HCEC 1CT (cell line): ENCODE measurements around the gene VSTM1.
A peak's percentile ranks its signal among the peaks of the same experiment; 100 is the strongest.
"Not testable (repeated sequence)": the region's sequence is repeated elsewhere in the genome, so short reads cannot be mapped to it uniquely, and the experiment has no call there.

Experiments used
- DNase-seq: peaks from one replicate; pipeline ENCODE4 v3.0.0-alpha.2; 2017

The VSTM1 gene

DNA sequence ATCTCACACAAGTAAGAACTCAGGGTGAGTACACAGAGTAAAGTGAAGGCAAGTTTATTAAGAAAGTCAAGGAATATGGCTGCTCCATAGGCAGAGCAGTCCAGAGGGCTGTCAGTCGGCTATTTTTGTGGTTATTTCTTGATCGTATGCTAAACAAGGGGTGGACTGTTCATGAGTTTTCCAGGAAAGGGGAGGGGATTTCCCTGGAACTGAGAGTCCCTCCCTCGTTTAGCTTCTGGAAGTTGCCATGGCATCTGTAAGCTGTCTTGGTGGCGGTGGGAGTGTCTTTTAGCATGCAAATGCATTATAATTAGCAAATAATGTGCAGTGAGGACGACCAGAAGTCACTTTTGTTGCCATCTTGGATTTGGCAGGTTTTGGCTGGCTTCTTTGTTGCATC is 5.8 kb upstream of the VSTM1 start:
- DNase-seq: no peak

- no peak for DNase-seq
Observed at GRCh38 chr19:54062643-54063042, 1.1 kb downstream of the VSTM1 start.

- no peak for DNase-seq
Observed at GRCh38 chr19:54047616-54048015, 16.1 kb downstream of the VSTM1 start.

DNA sequence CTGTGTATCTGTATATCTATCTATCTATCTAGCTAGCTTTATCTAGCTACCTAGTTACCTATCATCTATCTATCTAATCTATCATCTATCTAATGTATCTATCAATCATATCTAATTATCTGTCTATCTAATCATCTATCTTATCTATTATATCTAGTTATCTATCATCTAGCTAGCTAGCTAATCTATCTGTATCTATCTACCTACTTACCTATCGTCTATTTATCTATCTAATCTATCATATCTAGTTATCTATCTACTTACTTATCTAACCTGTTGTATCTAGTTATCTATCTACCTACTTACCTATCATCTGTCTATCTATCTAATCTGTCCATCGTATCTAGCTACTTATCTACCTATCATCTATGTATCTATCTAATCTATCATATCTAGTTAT is 17.9 kb downstream of the VSTM1 start:
- no peak for DNase-seq

DNA sequence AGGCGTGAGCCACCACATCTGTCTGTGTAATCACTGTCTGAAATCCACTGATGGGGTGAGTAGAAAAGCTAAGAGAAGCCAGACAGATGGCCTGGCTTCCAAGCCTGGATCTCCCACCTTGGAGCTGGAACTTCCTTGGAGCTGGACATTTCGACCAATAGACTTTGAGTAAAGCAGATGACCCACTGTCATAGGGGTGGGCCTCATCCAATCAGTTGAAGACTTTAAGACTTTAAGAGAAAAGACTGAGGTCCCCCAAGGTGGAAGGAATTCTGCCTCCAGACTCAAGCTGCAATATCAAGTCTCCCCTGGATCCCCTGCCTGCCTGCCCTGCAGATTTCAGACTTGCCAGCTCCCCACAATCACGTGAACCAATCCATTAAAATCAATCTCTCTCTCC is 20.7 kb downstream of the VSTM1 start:
- no peak for DNase-seq

GRCh38 chr19:54041969-54042606 is 21.6 kb downstream of the VSTM1 start:
- DNase-seq: no peak

DNA sequence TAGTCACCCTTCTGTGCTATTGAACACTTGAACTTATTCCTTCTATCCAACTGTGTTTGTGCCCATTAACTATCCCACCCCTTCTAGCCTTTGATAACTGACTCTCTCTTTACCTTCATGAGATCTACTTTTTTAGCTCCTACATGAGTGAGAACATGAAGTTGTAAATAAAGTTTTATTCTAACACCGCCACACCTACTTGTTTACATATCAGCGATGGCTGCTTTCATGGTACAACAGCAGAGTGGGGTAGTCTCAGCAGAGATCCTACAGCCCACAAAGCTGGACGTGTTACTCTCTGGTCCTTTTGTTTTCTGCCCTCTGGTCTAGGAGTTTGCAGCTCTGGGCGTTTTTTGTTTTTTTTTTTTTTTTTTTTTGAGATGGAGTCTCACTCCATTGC is 23.7 kb downstream of the VSTM1 start:
- DNase-seq: no peak

GRCh38 chr19:54036542-54036941 is 27.2 kb downstream of the VSTM1 start:
- DNase-seq: not testable (repeated sequence)

DNA sequence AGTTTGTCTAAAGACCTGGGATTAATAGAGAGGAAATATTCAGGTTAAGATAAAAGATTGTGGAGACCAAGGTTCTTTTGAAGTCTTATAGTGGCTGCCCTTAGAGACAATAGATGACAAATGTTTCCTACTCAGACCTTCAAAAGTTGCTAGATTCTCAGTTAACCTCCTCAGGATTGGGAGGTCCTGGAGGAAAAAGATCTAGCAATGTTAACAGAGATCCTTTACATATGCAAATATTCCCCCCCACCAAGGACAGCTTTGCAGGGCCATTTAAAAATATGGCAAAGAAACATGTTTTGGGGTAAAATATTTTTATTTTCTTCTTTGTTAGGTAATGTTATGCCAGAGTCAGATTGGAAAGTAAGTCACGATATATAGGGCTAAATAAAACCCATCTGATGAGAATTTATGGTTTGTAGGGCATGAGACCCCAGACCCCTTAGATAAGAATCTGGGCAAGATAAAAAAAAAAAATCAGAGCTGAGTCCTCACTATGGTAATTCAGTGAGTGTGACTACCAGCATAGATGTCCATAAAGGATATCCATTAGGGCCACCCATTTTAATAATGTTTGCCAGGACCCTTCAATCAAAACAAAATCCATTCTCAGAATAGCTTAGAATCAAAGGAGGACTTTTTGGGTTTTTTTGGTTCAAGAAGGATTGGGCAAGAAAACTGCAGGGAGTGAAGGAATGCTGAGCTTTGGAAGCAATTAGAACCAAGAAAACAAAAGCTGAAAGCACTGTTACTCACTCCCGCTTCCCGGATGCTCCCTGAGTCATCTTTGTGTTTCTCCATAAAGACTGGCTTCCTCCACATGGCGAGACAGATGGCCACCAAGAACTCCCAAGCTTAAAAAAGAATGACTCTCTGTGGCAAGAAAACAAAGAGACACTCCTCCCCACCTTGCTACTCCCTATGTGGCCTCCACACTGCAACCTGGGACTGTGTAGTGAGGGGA is 28.2 kb downstream of the VSTM1 start:
- peak; percentile 89 for DNase-seq

- DNase-seq: no peak
Observed at GRCh38 chr19:54030895-54031586, 32.7 kb downstream of the VSTM1 start.

DNA sequence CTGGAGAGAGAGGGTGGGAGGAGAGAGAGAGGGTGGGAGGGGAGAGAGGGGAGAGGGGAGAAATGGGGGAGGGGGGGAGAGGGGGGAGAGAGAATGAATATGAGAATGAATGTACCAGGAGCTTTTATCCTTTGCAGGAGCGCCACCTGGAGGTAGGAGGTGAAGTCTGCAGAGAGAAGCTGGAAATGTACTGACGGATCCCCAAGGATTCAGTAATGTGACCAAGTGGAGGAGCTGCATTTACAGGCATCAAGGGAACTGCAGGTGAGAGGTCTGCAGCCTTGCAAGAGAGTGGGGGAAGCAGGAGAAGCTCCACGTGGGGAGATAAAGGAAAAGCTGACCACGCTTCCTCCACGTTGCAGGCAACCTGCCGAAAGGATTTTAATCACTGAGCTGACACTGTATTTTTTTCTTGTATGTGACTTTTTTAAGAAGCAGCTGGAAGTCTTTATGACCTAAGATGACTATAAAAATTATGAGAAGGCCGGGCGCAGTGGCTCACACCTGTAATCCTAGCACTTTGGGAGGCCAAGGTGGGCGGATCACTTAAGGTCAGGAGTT is 33.7 kb downstream of the VSTM1 start:
- DNase-seq: peak; percentile 41

DNA sequence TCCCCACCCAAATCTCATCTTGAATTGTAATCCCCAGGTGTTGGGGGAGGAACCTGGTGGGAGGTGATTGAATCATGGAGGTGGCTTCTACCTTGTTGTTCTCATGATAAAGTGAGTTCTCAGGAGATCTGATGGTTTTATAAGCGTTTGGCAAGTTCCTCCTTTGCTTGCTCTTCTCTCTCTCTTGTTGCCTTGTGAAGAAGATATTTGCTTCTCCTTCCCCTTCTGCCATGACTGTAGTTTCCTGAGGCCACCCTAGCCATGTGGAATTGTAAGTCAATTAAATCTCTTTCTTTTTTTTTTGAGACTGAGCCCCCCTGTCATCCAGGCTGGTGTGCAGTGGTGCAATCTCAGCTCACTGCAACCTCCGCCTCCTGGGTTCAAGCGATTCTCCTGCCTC is 34.4 kb downstream of the VSTM1 start:
- no peak for DNase-seq

GRCh38 chr19:54026656-54027055 is 37.0 kb downstream of the VSTM1 start:
- no peak for DNase-seq

- no peak for DNase-seq
Observed at GRCh38 chr19:54024660-54025059, 39.0 kb downstream of the VSTM1 start.

DNA sequence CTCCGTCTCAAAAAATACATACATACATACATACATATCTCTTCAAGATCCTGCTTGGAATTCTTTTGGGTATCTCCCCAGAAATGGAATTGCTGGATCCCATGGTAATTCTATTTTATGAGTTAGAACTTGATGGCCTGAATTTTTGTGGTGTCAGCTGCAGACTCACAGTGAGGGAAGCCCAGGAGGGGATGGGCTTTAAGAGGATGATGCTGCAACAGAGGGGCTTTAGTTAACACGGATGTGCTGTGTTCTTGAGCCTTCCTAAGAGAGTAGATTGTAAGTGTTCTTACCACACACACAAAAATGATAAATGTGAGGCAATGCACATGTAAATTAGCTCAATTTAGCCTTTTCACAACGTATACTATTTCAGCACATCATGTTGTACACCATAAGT is 40.5 kb downstream of the VSTM1 start:
- no peak for DNase-seq

GRCh38 chr19:54021932-54022331 is 41.8 kb downstream of the VSTM1 start:
- DNase-seq: no peak

GRCh38 chr19:54021363-54021762 is 42.3 kb downstream of the VSTM1 start:
- DNase-seq: no peak

- peak; percentile 41 for DNase-seq
Observed at GRCh38 chr19:54017261-54017660, 46.4 kb downstream of the VSTM1 start.

DNA sequence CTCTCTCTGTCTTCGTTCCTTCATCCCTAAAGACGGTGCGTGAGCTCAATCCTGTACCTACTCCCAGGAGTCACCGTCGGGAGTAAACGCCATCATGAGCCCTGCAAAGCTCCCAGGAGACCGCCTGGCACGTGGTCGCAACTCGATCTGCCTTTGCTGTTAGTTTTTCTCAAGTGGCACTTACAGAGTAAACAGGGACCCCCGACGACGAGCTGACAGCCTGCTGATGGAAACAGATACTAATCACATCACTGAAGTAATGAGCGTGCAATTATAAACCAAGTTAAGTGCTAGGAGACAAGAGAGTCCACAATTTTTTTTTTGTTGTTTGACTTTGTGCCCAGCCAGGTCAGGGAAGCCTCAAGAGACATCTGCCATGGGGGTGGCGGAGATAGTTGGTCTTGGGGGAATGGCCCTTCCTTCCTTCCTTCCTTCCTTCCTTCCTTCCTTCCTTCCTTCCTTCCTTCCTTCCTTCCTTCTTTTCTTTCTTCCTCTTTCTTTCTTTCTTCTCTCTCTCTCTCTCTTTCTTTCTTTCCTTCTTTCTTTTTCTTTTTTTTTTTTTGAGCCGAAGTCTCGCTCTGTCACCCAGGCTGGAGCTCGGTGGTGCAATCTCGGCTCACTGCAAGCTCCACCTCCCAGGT is 48.7 kb downstream of the VSTM1 start:
- DNase-seq: no peak

- DNase-seq: no peak
Observed at GRCh38 chr19:54013866-54014265, 49.8 kb downstream of the VSTM1 start.

- DNase-seq: no peak
Observed at GRCh38 chr19:54011507-54012211, 52.0 kb downstream of the VSTM1 start.

DNA sequence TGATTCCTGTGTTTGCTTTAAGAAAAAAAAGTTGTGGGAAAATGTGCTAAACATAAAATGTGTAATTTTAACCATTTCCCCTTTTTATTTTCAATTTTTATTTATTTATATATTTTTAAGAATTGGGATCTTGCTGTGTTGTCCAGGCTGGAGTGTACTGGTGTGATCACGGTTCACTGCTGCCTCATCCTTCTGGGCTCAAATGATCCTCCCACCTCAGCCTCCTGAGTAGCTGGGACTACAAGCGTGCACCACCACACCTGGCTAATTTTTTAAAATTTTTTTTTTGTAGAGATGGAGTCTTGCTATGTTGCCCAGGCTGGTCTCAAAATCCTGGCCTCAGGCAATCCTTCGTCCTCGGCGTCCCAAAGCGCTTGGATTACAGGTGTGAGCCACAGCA is 53.2 kb downstream of the VSTM1 start:
- no peak for DNase-seq
